Renal cortex interstitium (tissue), 11 donors: ENCODE data around the gene MYRF. TPM values are rescaled to one million over a fixed set of nuclear protein-coding genes. Genes with fewer than 3 reads are reported as not detected.
A peak's percentile ranks its signal among the peaks of the same experiment; 100 is the strongest.

ENCODE experiments used
- DNase-seq, 11 donors: peaks; one replicate each; pipeline ENCODE4 v3.0.0-alpha.2; 2013; ENCODE audit warnings: low read depth in 9 of 11, low spot score in 4 of 11; ENCODE audit errors: extremely low read depth in 1 of 11
- polyA plus RNA-seq, 3 donors: library from polyadenylated mRNA; unstranded; fragments of 120-200 nt; gene quantifications; one replicate each; pipeline ENCODE4 v1.2.1, GENCODE V29; 2013; ENCODE audit not compliant: insufficient read length in 3 of 3

MYRF gene
- polyA plus RNA-seq, 3 donors: 21.7 to 27.8 (median 23.4) TPM

DNA sequence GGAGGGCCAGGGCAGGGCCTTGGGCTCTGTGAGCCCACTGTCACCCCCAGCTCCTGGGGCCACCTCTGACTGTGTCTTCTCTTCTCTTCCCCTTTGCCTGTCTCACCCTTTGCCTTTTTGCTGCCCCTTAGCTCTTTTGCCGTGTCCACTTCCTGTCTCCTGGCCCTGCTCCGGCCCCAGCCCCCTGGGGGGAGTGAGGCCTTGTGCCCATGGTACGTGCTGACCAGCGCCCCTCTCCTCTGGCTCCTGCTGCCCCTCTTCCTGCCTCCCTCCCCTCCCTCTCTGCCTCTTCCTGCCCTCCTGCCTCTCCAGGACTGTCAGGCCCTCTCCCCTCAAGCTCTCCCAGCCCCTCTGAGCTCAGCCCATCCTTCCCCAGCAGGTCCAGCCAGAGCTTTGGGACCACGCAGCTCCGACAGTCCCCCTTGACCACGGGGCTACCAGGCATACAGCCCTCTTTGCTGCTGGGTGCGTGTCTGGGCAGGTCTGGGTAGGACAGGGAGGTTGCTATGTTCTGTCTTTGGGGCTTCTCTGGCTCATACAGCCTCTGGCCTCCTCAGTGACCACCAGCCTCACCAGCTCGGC is 28.2 kb downstream of the MYRF start:
- no peak for DNase-seq

DNA sequence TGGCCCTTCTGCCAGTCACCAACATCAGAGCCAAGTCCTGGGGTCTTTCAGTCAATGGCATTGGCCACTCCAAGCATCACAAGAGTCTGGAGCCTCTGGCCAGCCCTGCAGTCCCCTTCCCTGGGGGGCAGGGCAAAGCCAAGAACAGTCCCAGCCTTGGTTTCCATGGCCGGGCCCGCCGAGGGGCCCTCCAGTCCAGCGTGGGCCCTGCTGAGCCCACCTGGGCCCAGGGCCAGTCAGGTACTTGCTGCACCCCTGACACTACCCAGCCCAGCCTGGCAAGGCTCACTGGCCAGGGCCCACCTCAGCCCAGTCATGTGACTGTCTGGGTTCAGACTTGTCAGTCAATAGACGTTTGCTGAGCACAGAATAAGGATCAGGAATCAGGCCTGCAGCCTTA is 29.1 kb downstream of the MYRF start:
- no peak for DNase-seq

DNA sequence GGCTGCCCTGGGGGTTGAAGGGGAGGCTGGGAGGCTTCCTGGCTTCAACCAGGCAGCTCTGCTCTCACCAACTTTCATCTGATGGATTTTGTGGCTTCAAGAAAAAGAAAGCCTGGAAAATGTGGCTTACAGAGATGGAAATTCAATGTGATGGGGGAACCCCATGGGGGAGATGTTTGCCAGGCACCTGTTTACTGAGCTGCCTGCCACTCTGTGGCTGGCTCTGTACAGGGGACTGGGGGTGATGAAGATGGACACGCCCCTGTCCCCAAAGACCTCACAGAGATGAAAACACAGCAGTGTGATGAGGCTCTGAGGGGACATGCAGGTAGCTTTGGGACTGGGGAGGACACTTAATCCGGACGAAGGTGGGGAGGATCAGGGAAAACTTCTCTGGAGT is 29.9 kb downstream of the MYRF start:
- no peak for DNase-seq

DNA sequence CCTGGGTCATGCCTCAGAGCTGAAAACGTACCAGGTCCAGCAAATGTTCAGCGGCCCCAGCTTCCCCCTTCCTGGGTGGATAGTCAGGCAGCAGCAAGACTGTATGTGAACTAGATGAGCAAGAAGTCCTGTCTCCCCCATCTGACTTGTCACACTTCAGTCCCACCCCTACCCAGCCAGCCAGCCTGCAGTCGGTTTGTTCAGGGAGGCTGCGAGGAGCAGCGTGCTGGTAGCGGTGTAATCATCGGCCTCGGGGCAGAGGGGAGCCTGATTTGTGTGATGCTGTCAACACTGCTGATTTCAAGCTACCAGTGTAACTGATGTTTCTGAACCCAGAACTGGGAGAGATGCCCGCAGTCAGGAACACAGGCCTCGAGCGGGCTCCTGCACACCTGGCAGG is 30.4 kb downstream of the MYRF start:
- DNase-seq: no peak

DNA sequence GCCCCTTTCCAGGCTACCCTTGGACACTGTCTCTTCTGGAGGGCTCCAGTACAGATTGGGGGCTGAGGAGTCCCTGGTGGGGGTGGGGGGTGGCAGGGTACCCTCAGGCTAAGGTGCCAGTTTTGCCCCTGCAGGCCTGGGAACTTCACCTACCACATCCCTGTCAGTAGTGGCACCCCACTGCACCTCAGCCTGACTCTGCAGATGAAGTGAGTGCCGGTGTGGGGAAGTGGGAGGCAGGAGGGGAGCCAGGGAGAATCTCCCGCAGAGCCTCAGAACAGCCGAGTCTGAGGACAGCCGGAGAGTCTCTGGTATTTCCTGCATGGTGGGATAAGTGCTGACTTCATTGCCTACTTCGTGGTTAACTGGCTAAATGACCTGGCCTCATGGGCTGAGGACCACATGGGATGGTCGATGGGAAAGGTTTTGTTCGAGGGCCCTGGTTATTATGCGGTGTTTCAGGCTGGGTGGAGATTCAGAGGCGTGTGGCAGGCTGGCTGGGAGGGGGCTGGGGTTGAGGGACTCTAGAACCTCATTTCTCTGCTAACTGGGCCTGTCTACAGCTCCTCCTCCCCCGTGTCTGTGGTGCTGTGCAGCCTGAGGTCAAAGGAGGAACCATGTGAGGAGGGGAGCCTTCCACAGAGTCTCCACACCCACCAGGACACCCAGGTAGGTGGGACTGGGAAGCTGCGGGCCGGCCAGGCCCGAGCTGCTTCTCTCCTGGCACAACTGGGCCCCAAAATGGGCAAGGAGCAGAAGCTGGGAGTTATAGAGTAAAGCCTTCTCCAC is 31.5 kb downstream of the MYRF start:
- DNase-seq: no peak

DNA sequence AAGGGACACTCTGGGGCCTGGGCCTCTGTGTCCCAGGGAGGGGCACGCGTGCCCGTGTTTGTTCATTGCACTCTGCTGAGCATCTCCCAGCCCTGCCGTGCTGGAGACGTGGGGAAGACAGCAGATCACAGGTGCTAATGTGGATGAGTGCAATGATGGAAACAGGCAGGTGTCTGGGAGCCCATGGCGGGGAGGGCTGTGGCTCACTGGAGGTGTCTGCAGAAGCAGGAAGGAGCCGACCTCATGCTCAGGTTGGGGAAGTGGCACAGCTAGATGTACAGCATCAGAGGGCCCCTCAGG is 32.0 kb downstream of the MYRF start:
- no peak for DNase-seq

DNA sequence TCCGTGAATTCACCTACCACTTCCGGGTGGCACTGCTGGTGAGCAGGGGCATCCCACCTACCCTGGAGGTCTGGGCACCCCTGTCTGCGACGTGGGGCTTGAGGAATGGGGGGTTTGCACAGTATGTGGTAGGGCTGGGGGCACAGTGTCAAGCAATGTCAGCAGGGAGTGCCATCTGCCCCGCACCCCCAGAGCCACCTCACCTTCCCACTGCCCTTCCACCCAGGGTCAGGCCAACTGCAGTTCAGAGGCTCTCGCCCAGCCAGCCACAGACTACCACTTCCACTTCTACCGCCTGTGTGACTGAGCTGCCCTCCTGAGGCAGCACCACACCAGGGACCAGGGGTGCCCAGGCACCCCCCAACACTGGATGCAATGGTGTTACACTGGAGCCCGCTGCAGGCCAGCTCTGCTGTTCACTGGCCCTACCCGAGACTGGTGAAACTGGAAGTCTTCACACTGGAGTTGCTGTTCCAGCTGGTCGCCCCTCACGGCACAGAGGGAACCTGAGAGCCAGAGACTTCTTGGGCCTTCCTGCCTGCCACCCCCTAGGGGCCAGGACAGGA is 33.5 kb downstream of the MYRF start:
- no peak for DNase-seq

DNA sequence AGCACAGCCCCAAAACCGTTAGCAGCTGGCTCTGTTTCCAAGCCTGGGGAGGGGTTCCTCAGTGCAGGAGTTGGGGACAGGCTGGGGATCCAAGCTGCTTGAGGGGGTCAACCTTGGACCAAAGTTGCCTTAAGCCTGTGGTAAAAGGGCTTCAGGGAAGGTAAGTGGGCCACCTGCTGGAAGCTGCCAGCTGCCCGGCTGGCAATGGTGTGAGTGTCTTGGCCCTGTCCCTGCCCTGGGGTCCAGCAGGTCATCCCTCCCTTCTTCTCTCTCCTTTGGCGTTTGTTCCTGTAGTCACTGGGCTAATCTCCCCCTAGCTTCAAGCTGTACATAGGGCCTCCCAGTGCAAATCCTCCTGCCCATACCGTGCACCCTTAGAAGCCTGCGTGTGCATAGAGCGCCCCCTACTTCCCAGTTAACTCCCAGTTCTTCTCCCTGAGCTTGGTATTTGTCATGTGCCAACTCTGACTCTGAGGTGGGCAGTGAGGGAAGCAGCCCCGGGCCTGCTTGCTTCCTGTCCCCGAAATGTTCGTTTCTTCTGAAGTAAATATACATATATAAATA is 35.6 kb downstream of the MYRF start:
- DNase-seq: no peak

DNA sequence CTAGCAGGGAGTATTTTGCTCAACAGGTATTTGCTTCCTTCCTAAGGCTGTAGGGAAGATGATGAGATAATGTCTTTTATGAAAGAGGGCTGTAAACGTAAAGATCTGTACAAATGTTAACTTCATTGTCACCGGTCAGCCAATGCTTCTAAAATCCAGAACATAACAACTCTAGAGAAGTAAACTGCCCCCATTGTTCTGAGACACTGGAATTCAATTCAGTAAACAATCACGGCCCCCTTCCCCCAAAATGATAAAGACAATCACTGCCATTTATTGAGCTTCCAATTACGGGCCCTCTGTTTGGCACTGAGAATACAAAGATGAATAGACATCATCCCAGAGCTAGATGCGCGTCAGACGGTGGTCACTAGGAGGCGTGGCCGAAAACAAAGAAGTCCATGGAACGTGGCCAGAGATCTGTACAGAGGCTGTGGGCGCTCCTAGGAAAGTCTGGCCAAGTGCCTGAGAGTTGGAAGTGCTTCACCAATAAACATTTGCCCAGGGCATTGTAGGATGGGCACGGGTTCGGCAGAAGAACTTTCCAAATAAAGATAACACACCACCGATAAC is 39.4 kb downstream of the MYRF start:
- peak in 7 of 11 donors; percentile 77 to 87 (median 82) for DNase-seq

DNA sequence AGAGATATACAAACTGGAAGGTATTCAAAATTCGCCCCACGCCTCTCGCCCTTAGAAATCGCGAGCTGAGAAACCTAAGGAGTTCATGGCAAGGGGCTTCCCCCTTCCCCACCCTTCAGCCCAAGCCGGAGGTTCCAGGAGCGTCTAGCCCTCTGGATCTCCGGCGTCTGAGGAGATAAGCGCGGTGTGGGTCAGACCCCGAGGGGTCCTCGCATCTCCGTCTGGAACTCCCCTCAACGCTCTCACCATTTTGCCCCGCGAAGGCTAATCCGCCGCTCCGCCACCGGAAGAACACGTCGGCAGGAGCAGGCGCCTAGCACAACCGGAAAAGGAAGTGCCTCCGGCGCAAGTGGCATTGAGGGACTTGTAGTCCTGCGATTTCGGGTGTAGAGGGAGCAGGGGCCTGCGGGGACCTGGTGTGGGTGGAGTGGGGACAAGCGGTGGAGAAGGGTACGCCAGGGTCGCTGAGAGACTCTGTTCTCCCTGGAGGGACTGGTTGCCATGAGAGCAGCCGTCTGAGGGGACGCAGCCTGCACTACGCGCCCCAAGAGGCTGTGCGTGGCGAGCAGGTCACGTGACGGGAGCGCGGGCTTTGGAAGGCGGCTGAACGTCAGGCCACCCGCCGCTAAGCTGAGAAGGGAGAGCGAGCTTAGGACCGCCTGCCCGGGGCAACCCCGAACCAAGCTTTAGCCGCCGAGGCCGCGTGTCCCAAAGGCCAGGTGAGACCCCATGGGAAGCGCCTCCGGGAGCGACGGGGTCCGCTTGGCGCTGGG is 40.1 kb downstream of the MYRF start, which contains the start of the genes FEN1 and TMEM258:
FEN1 (plus strand) TSS at position 602 of the 773 bp plus-strand sequence. CDS start 2,451 bp downstream, outside the sequence.
TMEM258 (minus strand) TSS at position 290 of the 773 bp plus-strand sequence; CDS start at position 249, 41 bp downstream.
- peak in 10 of 11 donors; percentile 84 to 93 (median 90) for DNase-seq

DNA sequence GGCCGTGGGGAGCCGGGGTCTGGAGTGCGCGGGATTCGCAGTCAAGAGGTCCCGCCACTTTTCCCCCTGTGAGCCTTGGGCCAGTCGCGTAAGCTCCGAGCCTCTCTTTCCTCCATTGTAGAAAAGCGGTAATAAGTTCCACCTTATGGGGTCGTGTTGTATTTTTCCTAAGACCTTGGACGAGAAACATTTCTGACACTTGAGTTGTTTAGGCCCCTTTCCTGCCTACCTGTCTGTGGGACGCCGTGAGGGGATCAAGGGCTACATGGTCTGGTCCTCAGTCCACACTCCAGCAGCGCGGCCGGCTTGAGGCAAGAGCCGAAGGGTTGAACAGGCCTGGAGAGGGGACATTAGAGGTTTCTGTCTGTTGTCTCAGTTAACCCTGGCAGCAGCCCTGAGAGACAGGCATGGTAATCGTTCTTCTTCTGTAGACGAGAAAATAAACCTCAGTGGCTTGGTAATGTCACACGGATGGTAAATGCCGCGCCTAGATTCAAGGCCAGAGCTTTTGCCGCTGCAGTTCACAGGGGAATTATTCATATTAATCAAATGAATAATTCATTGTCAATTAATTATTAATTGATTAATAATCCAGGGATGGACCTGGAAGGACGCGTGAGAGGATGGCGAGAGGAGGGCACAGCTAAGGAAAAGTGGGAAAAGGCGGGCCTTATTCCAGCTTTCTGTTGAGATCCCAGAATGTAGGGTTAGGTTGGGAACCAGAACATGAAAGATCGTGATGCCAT is 40.8 kb downstream of the MYRF start:
- no peak for DNase-seq

DNA sequence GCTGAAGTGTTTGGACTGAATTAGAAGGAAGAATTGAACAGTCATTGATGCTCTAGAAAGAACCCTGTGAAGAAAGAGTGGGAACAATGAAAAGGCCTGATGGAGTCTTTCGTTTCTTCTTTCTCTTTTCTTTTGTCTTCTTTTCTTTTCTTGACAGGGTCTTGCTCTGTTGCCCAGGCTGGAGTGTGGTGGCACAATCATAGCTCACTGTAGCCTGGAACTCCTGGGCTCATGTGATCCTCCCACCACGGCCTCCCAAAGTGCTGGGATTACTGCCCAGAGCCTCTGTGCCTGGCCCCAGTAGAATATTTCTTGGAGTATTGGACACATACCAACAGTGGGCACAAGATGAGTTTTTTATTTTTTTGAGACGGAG is 41.4 kb downstream of the MYRF start:
- DNase-seq: no peak

DNA sequence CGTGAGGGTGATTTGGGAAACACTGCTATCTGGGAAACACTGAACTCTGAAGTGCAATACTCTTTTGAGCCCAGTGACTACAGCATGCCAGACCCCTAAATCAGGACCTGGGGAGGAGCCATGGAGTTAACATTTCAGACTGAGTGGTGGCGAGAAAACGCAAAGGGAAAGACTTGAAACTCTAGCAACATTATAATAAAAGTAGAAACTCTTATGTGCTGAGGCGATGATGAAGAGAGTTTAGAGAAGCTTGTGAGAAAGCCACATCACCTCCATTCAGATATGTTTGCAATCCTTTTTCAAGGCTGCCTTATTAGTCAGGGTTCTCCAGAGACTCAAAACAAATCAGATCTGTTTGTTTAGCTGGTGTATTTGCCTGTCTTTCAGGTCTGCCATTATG is 42.1 kb downstream of the MYRF start:
- no peak for DNase-seq

DNA sequence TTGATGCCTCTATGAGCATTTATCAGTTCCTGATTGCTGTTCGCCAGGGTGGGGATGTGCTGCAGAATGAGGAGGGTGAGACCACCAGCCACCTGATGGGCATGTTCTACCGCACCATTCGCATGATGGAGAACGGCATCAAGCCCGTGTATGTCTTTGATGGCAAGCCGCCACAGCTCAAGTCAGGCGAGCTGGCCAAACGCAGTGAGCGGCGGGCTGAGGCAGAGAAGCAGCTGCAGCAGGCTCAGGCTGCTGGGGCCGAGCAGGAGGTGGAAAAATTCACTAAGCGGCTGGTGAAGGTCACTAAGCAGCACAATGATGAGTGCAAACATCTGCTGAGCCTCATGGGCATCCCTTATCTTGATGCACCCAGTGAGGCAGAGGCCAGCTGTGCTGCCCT is 43.0 kb downstream of the MYRF start:
- DNase-seq: no peak

DNA sequence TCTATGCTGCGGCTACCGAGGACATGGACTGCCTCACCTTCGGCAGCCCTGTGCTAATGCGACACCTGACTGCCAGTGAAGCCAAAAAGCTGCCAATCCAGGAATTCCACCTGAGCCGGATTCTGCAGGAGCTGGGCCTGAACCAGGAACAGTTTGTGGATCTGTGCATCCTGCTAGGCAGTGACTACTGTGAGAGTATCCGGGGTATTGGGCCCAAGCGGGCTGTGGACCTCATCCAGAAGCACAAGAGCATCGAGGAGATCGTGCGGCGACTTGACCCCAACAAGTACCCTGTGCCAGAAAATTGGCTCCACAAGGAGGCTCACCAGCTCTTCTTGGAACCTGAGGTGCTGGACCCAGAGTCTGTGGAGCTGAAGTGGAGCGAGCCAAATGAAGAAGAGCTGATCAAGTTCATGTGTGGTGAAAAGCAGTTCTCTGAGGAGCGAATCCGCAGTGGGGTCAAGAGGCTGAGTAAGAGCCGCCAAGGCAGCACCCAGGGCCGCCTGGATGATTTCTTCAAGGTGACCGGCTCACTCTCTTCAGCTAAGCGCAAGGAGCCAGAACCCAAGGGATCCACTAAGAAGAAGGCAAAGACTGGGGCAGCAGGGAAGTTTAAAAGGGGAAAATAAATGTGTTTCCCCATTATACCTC is 43.6 kb downstream of the MYRF start:
- DNase-seq: no peak

DNA sequence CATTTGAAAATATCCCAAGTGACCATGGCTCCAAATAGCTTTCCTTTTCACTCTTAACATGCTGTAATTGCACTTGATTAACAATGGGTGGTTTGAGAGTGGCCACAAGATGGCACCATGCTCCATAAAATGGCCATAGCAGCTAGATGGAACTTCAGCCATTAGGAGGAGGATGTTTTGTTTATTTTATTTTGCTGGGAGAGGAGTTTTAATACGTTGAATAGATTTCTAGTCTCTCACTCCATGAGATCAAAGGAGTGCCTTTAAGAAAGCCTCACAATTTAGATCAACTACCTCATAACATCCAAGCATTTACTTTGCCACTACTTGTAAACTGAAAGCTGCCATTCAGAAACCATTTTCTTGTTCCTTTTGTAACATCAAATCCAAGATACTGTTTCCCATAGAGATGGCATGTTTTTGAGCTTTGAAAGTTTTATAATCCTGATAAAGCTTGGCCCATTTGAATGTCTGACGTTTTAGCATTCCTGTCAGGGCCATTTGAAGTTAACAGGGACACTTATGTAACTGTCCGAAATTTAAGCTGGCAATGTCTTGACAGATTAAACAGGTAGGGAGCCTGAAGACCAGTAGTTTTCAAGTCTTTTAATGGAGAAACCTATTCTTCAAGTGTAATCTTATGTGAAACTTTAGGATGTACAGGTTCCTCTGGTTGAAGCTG is 45.0 kb downstream of the MYRF start:
- DNase-seq: peak in 7 of 11 donors; percentile 62 to 87 (median 81)

DNA sequence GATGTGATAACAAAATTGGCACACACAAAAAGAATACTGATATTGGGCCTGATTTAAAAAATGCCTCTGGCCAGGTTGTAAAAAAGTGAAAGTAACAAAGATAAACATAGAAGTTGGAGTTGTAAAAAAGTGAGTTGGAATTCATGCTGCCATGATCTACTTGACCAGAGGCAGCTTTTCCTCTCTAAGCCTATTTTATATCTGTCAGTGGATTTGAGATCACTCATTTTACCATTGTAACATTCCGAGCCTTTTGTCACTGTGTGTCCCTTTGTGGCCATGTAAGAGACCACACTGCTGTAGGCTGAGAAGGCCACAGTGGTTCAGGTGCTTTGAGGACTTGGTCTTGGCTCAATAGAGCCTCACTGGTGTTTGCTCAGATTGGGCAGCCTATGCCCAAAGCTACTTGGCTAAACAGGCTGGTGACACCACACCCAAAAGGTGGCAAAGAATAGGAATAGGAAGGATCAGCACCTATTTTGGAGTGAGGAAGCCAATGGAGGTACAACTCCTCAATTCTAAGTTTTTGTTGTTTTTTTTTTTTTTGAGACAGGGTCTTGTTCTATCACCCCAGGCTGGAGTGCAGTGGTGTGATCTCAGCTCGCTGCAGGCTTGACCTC is 47.3 kb downstream of the MYRF start:
- no peak for DNase-seq
